ENCODE results near the gene RIMS1. TPM values are rescaled to one million over a fixed set of nuclear protein-coding genes. Genes with fewer than 3 reads are reported as not detected.

RIMS1 gene
- total RNA-seq, 1 experiment from 2014 or later, result 0.51 TPM

DNA sequence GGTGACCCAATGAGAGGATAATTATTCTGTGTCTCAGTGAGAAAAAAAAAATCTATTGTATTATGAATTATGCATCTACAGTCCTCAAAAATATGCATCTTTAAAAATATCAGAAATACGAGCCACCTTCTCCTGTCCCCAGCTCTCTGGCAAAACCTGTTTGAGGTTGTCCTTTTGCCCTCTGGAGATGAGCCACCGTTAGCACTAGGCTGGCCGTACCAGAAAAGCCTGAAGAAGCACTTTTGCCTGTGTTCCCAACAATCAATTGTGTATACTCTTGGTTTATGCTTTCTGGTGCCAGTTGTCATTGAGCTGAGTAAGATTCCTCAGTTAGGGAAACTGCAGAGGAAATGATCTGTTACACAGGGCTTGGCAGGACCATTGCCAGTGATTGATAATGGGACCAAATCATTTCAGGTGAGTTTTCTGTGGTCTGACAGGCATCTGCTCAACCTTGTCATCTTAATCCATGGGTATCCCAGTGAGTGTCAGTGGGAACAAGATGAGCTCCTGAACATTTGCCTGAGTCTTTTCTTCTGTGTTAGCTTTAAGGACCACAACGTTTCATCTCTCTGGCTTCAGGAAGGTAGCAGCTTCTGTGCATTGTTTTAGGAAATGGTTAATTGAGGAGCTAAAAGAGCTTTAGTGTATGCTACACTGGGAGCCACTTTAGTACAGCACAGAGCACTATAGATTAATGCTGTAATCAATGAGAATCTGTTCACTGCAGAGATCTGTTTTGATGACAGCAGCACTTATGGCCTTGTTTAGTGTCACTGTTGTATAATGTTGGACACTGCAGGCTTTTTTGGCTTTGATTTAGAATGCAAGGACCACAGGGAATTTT lies 330.1 kb downstream of the RIMS1 start:
- Histone ChIP-seq H4K20me1 (ENCODE audit: low read length) (no peaks in the 10 kb centered on the region), H3F3A (ENCODE audit: low read length, unreplicated experiment) (no peaks in the 10 kb centered on the region), H3K4me2 (ENCODE audit: low read length) (no peak overlapping the region), H3K4me3 (ENCODE audit: low read length) (no peak overlapping the region), H3K9me3 (ENCODE audit: low read length) (no peaks in the 10 kb centered on the region), H3K36me3 (ENCODE audit: low read depth, low read length) (no peaks in the 10 kb centered on the region), H3K9me2 (replicated peaks; ENCODE audit: low read length) (no peaks in the 10 kb centered on the region), H3K27ac (ENCODE audit: low read length) (no peak overlapping the region), H2AFZ (ENCODE audit: low read length) (no peak overlapping the region), H3K9ac (ENCODE audit: low read length) (no peak overlapping the region), H3K79me2 (ENCODE audit: low read length) (no peaks in the 10 kb centered on the region), H3K27me3 (ENCODE audit: low read length) (no peaks in the 10 kb centered on the region), H3K4me1 (ENCODE audit: insufficient read depth, low read length) (peaks cover 10% of the 10 kb centered on the region; the same call in 1 of the 2 replicates)
- BruUV-seq (replicated peaks), result no TSS peak
- ATAC-seq (peak; percentile 33), DNase-seq (peak; percentile 68)
- CTCF ChIA-PET, result no interaction called here
- TF ChIP-seq EZH2 (IDR thresholded peaks at IDR 0.05; ENCODE audit: low read length, unreplicated experiment) (no peak), EZH2phosphoT487 (IDR thresholded peaks at IDR 0.05; ENCODE audit: borderline replicate concordance, low read length) (no peak)
- TF ChIP-seq, protein P1, sequence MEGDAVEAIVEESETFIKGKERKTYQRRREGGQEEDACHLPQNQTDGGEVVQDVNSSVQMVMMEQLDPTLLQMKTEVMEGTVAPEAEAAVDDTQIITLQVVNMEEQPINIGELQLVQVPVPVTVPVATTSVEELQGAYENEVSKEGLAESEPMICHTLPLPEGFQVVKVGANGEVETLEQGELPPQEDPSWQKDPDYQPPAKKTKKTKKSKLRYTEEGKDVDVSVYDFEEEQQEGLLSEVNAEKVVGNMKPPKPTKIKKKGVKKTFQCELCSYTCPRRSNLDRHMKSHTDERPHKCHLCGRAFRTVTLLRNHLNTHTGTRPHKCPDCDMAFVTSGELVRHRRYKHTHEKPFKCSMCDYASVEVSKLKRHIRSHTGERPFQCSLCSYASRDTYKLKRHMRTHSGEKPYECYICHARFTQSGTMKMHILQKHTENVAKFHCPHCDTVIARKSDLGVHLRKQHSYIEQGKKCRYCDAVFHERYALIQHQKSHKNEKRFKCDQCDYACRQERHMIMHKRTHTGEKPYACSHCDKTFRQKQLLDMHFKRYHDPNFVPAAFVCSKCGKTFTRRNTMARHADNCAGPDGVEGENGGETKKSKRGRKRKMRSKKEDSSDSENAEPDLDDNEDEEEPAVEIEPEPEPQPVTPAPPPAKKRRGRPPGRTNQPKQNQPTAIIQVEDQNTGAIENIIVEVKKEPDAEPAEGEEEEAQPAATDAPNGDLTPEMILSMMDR (conservative IDR thresholded peaks at IDR 0.05; ENCODE audit: low read depth, low read length), result no peak
- POLR2A ChIA-PET (ENCODE audit: unreplicated experiment), result no interaction called here
- intact Hi-C loops (cut with micrococcal nuclease), result no loop called here

DNA sequence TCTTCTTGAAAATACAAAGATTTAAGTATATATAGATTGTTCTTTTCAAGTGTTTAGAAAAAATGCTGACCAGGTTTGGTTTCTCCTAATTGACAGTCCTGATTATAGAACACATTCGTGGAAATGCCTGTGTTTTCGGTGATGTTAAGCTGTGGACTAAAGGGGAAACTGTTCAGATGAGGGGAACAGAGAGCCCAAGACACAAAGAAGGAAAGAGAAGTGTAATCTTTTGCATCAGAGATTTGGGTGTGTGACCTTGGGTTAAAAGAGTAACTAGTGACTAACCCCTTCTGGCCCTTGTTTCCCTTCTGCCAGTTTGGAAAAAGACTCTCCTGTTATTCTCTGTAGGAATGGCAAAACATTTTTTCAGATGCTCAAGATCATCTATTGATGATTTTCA lies 331.3 kb downstream of the RIMS1 start:
- intact Hi-C loops (cut with micrococcal nuclease), result no loop called here
- Histone ChIP-seq H3F3A (ENCODE audit: low read length, unreplicated experiment) (no peaks in the 10 kb centered on the region), H3K9me2 (replicated peaks; ENCODE audit: low read length) (no peaks in the 10 kb centered on the region), H3K27ac (ENCODE audit: low read length) (no peak overlapping the region), H3K79me2 (ENCODE audit: low read length) (no peaks in the 10 kb centered on the region), H3K9ac (ENCODE audit: low read length) (no peak overlapping the region), H3K27me3 (ENCODE audit: low read length) (no peaks in the 10 kb centered on the region), H3K36me3 (ENCODE audit: low read depth, low read length) (no peaks in the 10 kb centered on the region), H4K20me1 (ENCODE audit: low read length) (no peaks in the 10 kb centered on the region), H3K4me3 (ENCODE audit: low read length) (no peak overlapping the region), H3K9me3 (ENCODE audit: low read length) (no peaks in the 10 kb centered on the region), H2AFZ (ENCODE audit: low read length) (no peak overlapping the region), H3K4me2 (ENCODE audit: low read length) (no peak overlapping the region), H3K4me1 (ENCODE audit: insufficient read depth, low read length) (peaks cover 10% of the 10 kb centered on the region; the same call in 1 of the 2 replicates)
- TF ChIP-seq, protein P1 (conservative IDR thresholded peaks at IDR 0.05; ENCODE audit: low read depth, low read length), result no peak
- TF ChIP-seq EZH2 (IDR thresholded peaks at IDR 0.05; ENCODE audit: low read length, unreplicated experiment) (no peak), EZH2phosphoT487 (IDR thresholded peaks at IDR 0.05; ENCODE audit: borderline replicate concordance, low read length) (no peak)
- no peak for DNase-seq
- BruUV-seq (replicated peaks), result no TSS peak
- CTCF ChIA-PET, result no interaction called here
- ATAC-seq, result no peak
- POLR2A ChIA-PET (ENCODE audit: unreplicated experiment), result no interaction called here

- Histone ChIP-seq H3K4me3 (ENCODE audit: low read length) (no peak overlapping the region), H3K36me3 (ENCODE audit: low read depth, low read length) (no peaks in the 10 kb centered on the region), H2AFZ (ENCODE audit: low read length) (no peak overlapping the region), H3K27ac (ENCODE audit: low read length) (no peak overlapping the region), H4K20me1 (ENCODE audit: low read length) (no peaks in the 10 kb centered on the region), H3K9ac (ENCODE audit: low read length) (no peak overlapping the region), H3K27me3 (ENCODE audit: low read length) (no peaks in the 10 kb centered on the region), H3K4me2 (ENCODE audit: low read length) (no peak overlapping the region), H3F3A (ENCODE audit: low read length, unreplicated experiment) (no peaks in the 10 kb centered on the region), H3K4me1 (ENCODE audit: insufficient read depth, low read length) (peaks cover 10% of the 10 kb centered on the region; the same call in 1 of the 2 replicates), H3K9me3 (ENCODE audit: low read length) (no peaks in the 10 kb centered on the region), H3K79me2 (ENCODE audit: low read length) (no peaks in the 10 kb centered on the region), H3K9me2 (replicated peaks; ENCODE audit: low read length) (no peaks in the 10 kb centered on the region)
- POLR2A ChIA-PET (ENCODE audit: unreplicated experiment), result no interaction called here
- DNase-seq, result peak; percentile 13
- peak; percentile 67; the same call in 1 of the 2 replicates for ATAC-seq
- TF ChIP-seq EZH2phosphoT487 (IDR thresholded peaks at IDR 0.05; ENCODE audit: borderline replicate concordance, low read length), result no peak
- TF ChIP-seq, protein P1 (conservative IDR thresholded peaks at IDR 0.05; ENCODE audit: low read depth, low read length), result peak; percentile 25; the same call in 1 of the 2 replicates
- intact Hi-C loops (cut with micrococcal nuclease), result no loop called here
- no TSS peak for BruUV-seq (replicated peaks)
- CTCF ChIA-PET, result no interaction called here
These were observed 331.8 kb downstream of the RIMS1 start for GRCh38 chr6:72218125-72218524.

All from PC-3 (cell line).